Left lobe of liver (tissue), 2 donors: Measurements from ENCODE around the gene INPP5F. TPM values are rescaled to one million over a fixed set of nuclear protein-coding genes. Genes with fewer than 3 reads are reported as not detected.
"Not testable (repeated sequence)": the region's sequence is repeated elsewhere in the genome, so short reads cannot be mapped to it uniquely, and the experiment has no call there.

Experiments
- ATAC-seq: fragments of 200-7000 bp; cut with Tn5 transposase; one replicate; pipeline ENCODE4 v1.9.1; 2020; ENCODE audit warnings: mild to moderate bottlenecking, moderate library complexity
- DNase-seq: peaks from one replicate; pipeline ENCODE4 v3.0.0-alpha.2; 2020; ENCODE audit warnings: low spot score
- total RNA-seq: library from RNA; stranded (reverse); gene quantifications from one replicate; pipeline ENCODE4 v1.2.1, GENCODE V29; 2021
- donor health status: DM: no; HTN: no; CAD: no; lungs with moderate emphysema.
- donor health status: DM: no; HTN: yes; CAD: no.

The INPP5F gene
- total RNA-seq, 1 donor from 2014 or later: 2.6 TPM

DNA sequence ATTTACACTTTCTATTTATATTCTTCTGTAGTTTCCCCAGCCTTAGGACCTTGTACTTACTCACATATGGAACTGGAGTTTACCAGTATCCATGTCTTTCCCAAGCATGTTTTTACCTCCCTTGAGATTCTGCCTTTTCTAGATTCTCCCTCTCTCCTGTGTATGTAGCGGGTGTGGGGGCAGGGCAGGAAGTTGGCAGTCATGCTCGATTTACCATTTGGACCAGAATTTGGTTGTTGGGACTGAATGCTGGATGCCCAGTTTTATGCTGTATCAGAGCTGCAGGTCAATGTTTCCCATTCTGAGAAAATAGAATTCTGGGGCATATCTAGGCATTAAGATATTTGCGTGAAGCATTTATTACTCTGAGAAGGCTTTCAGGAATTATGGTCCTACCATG lies 14.2 kb downstream of the INPP5F start:
- DNase-seq (no peak), ATAC-seq (no peak)

DNA sequence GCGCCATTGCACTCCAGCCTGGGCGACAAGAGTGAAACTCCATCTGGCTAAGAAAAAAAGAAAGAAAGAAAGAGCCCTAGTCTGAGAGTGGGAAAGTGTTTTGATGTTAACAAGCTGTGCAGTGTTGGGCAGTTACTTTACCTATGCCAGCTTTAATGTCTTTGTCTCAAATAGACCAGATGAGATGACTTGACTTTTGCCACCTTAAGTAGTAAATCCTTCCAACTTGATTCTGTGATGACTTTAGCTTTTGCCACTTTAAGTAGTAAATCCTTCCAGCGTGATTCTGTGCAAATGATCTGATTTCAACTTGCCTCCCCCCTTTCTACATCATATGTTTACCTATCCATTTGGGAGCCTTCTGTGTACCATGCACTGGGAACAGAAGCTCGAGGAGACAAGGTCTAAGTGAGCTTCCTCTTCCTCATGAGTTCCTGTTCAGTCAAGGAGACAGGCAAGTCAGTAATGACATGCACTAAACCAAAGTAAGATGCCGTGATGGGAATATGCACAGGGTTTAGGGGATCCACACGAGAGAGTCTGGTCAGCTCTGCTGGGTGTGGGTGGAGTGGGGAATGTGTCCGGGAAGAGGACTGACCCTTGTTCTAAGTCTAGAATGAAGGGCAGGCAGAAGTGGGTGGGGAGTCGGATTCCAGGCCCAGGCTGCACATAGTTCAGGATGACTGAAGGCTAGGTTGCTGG lies 17.2 kb downstream of the INPP5F start:
- DNase-seq: no peak

DNA sequence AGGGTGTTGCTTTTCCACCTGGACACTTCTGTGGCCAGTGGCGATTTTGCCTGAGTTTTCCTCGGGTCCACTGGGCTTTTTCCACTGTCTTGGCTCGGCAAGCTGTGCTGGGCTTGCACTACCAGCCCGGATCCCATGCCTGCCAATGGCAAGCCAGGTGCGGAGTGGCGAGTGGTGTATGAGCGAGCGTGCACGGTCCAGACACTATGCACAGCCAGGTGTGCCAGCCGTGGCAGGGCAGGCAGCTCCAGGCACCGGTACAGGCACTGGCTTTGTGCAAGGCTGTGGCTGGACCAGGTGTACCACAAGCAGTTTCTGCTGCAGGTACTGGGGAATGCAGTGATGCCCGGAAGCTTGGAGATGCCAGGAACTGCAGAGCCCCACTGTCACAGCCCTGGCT lies 22.1 kb downstream of the INPP5F start:
- ATAC-seq (no peak), DNase-seq (no peak)

More for the DNA sequence above, 17.2 kb downstream of the INPP5F start:
- peak; percentile 73 for ATAC-seq

DNA sequence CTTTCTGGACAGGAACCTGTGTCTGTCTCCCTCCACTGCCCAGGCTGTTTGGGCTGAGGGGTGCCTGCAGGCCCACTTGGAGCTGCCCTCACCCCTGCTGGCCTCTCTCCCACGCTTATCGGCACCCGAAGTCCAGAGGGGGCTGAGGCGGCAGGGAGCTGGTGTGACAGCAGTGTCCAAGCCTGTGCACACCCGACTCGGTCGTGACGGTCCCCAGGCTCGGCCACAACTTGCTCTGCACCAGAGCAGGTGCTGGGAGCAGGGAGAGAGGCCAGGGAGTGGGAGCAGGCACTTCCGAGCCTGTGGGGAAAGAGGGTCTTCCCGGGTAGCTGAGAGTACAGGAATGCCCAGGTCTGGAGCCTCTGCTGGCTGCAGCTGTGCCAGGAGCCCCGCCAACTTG lies 23.0 kb downstream of the INPP5F start:
- no peak for DNase-seq
- ATAC-seq: no peak

DNA sequence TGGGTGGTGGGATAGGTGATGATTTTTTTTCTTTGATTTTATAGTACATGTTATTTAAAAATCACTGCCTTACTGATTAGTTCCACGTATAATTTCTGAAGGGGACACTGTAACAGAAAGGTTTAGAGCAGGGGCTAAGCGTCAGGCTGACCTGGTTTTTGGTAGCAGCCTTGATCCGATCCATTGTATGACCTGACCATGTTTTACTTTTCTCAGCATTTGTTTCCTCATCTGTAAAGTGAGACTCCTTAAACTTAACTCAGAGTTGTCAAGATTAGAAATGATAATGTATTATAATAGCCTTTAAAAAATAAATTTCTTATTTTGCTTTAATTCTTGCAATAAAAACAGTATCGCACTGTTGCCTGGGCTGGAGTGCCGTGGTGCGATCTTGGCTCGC lies 23.6 kb downstream of the INPP5F start:
- DNase-seq (no peak), ATAC-seq (no peak)

DNA sequence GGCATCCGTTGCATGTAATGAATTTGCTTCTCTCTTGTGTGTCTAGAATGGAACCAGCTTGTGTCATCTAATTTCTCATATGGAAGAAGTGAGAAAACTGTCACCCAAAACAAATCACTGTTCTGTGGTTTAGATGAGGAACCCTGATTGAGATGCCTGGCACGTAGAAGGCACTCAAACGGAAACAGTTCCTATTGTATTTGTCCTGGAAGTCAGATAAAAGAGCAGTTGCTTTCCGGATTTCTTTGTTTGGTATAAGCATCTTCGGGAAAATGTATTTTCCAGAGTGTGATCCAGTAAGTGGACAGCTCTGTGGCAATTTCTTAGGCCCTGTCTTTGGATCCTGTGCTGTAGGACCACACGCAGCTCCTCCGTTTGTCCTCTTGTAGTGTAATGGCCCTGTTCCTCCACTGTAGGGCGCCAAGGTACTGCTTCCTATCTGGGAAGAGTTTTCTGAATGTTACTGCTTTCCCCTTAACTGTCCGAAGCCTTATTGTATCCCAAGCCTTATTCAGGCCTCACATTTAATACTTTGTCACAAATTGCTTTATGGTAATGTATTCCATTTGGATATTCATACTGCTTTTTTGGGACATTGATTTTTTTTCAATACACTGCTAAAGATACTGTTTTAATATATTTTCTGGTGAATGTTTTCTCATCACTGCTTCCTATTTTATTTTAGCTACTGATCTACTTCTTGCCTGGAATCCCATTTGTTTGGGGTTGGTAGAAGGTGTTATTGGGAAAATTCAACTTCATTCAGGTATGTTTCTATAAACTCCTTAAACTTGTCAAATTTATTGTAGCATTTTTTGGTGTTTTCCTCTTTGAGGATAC lies 24.8 kb downstream of the INPP5F start:
- ATAC-seq: peak; percentile 100
- DNase-seq: peak; percentile 65

DNA sequence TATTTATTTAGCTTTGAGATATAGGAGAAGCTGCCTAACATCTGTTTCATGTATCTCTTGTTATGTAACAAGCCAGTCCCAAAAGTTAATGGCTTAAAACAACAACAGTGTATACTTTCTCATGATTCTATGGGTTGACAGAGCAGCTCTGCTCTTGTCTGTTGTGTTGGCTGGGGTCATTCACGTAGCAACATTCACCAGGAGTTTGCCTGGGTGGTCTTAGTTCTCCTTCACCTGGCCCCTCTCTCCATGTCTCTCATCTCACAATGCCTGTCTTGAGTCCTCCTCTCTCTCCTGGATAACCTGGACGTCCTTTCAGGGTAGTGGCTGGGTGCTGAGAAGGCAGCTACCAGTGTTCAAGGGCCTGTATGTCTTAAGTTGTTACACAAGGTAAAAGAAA lies 27.5 kb downstream of the INPP5F start:
- DNase-seq: no peak
- no peak for ATAC-seq

DNA sequence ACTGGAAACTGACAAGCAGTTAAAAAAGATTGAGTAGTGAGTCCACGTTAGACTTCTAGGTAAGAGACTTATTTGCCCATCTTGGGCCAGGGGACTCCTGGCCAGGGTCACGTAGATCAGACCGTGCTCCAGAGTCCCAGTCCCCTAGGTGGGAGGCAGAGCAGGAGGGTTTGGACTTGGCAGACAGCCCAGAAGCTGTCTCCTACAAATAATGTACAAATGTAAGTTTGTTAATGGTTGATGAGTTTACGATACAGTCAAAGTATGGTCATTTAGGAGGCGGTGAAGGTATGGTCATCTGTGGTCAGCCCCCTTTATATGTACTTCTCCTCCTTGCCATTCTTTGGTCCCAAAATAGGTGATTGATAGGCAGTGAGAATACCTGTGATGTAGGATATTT lies 28.2 kb downstream of the INPP5F start:
- ATAC-seq: no peak
- no peak for DNase-seq

DNA sequence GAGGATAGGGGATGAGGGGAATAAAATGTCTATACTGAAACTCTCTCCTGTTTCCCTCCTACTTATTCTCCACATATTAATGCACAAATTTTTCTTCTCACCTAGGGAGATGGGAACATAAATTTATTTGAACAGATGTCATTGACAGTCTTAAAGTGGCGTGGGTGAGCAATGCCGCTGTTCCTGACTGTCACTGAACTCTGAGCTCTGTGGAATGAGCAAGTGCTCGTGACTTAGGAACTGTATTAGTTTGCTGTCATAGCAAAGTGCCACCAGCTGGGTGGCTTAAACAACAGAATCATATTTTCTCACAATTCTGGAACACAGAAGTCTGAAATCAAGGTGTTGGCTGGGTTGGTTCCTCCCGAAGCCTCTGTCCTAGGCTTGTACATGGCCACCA lies 29.1 kb downstream of the INPP5F start:
- ATAC-seq: no peak

DNA sequence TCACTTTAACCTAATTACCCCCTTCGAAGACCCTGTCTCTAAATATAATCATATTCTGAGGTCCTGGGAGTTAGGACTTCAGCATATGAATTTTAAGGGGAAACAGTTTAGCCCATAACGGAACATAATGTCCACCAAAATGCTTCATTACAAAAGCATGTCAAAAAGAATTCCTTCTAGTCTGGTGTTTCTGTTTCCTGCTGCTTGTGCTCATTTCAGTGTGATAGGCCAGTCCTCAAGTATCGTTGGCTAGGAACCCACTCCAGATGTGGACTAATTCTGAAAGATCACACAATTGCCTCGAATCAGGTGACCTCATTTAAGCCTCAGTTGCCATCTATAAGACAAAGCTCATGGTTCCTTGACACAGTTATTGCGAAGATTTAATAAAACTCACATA lies 29.6 kb downstream of the INPP5F start:
- no peak for ATAC-seq
- DNase-seq: no peak

More for the DNA sequence above, 29.1 kb downstream of the INPP5F start:
- DNase-seq: no peak

DNA sequence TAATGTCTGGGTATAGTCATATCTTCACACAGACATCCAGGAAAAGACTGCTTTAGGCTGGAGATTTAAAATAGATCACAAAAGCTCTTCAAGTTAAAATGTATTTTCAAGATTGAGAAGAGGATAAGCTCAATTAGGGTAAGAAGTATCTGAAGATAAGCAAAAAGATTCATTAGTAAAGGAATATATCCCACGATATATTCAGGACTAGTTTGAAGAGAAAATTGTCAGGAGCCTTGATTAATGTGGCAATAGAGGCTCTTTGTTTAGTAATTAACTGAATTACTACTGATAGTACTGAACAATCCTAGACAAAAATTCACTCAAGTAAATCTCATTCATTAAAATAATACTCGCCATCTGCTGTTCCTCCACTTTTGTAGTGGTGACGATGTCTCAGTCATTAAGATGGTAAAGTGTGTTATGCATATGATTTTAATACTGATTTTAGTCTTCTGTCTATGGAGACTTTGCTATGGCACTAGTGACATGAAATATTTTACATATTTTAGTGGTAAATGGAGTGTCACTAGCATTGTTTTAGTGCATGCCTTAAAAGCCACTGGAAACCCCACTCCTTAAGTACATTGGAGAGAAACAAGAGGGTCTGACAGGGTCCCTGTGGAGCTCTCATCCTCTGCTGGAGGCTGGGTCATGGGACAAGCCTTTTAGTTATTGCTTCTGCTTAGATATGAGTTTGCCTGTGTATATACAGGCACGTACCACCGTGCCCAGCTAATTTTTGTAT lies 32.8 kb downstream of the INPP5F start:
- ATAC-seq: no peak
- DNase-seq: no peak

DNA sequence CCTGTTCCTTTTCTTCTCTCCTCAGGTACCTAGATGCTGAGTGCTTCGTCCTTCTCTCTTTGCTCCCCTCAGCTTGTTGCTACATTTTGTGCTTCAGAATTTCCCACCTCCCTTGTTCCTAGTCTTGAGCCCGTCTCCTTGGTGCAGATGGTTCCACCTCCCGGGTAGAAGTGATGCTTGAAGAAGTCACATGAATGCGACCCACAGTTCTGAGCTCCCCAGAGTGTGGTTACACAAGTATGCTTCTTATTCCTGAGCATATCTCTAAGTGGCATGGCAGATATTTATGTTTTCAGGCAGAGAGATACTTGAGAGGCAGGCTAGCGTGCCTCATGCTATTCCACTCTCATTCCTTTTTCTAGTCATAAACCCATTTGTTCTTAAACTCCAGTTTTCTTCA lies 34.0 kb downstream of the INPP5F start:
- no peak for ATAC-seq

DNA sequence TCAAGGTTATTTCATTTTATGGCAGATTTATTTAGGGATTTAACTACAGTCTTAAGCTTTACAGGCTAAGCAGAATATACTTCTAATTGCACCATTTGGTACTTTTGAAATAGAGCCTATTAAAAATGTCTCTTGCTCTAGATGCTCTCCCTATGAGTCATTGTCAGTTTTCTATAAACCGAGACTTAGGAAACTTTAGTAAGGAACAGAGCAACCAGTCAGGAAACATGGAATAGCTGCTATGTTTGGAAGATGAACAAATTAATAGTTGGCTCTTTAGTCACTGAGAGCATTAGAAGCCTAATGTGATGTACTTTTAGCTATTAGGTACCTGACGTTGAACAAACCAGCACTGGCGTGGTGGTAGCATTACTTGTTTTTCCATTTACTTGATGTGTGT lies 35.3 kb downstream of the INPP5F start:
- DNase-seq (no peak), ATAC-seq (no peak)

More for the DNA sequence above, 34.0 kb downstream of the INPP5F start:
- no peak for DNase-seq

DNA sequence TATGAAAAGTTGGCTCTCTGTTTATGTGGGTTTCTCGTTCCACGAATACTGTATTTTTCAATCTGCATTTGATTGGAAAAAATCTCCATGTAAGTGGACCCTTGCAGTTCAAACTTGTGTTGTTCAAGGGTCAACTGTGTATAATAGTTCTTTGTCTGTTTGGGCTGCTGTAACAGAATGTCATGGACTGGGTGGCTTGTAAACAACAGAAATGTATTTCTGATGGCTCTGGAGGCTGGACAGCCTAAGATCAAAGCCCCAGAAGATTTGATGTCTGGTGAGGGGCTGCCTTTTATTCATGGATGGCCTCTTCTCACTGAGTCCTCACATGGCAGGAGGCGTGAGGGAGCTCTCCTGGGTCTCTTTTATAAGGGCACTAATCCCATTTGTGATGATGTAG lies 36.2 kb downstream of the INPP5F start:
- DNase-seq: no peak
- no peak for ATAC-seq

DNA sequence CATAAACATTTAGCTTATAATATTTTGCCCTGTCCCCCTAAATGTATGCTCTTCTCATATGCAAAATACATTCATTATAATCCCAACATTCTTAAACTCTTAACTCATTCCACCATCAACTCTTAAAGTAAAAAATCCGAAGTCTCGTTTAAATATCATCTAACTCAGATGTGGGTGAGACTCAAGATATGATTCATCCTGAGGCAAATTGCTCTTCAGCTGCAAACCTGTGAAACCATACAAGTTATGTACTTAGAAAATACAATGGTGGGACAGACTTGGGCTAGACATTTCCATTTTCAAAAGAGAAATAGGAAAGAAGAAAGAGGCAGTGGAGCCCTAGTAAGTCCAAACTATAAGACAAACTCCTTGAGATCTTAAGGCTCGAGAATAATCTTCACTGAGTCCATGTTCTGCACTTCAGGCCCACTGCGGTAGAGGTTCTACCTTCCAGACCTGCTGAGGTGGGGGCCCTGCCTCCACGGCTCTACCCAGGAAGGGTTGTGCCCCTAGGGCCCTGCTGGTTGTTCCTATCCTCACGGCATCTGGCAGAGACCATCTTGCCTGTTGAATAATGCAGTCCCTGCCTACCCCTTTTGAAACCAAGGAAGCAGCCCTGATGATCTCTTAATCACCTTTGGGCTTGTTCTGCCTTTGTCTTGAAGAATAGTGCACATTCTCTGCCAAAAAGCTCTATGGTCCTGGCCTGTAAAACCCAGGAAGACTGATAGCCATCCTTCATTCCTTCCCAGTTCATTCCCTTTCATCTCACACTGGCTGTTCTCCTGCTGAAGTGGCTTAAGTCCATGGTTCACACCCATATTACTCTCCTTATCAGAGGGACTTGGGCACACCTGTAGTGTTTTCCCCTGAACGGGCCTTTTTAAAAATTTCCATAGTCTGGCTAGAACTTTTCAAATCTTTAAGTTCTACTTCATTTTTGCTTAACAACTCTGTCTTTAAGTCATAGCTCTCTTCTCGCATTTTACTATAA lies 37.3 kb downstream of the INPP5F start:
- no peak for DNase-seq
- no peak for ATAC-seq

DNA sequence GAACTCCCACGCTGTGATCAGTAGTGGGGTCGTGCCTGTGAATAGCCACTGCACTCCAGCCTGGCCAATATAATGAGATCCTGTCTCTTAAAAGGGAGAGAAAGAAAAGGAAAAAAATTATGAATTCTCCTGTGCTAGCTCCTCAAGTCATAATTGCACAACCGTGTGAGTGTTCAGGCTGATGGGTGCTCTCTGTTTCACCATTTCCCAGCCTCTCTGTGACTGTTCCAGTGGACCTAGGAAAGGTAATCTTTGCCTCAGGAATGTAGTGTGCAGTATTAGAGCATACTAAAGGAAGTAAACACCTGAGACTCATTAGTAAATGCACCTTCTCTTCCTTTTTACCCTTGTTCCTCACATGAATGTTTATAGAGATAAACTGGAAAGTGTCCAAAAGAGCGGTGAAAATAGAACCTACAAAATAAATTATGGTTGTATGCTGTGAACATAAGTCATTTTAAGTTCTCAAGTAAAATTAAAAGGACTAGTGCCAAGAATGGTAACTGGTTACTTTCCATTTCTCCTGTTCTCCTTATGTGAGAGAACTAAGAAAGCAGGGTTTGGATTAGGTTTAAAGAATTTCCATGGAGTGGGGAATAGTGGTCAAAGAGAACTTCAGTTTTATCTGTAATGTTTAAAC lies 42.7 kb downstream of the INPP5F start:
- ATAC-seq: no peak
- DNase-seq: no peak

DNA sequence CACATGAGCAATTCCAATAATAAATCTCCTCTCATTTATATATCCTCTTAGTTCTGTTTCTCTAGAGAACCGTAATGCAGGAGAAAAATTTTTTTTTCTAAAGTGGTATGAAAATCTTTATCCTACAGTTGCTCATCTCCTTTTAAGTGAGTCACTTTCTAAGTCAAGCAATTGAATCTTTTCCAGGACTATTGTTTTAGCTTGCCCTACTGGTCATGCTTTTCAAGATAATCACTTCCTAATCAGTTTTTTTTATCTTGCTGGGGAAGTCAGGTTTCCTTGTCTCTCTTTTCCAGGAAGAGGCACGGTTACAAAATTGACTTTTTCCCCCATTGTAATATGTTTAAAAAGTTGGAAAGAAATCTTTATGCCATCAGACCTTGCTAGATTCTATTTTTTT lies 44.0 kb downstream of the INPP5F start:
- DNase-seq (no peak), ATAC-seq (no peak)

DNA sequence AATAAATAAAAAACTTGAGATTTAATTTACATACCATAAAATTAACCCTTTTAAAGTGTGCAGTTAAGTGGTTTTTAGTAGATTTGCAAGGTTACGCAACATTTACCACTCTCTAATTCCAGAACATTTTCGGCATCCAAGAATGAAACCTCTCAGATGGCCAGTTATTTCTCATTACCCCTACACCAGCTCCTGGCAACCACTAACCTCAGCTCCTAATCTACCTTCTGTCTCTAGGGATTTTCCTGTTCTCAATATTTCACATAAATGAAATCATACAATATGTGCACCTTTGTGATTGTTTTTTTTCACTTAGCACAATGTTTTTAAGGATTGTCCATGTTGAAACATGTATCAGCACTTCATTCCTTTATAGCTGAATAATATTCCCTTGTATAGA lies 45.1 kb downstream of the INPP5F start:
- DNase-seq (no peak), ATAC-seq (no peak)

DNA sequence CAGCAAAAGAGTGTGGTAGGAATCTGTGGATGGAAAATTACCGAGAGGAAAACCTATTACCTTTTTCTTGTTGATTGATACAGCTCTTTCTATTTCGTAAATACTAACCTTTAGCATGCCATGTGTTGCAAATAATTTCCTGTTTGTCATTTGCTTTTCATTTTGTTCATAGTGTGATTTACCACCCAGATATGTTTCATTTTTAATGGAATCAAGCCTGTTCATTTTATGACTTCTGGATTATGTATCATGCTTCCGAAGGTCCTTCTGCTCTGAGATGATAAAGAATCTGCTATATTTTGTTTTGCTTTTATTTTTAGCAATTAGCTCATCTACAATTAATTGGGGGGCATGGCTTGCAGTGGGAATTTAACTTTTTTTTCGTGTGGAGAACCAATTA lies 46.5 kb downstream of the INPP5F start:
- ATAC-seq: no peak
- DNase-seq: no peak

DNA sequence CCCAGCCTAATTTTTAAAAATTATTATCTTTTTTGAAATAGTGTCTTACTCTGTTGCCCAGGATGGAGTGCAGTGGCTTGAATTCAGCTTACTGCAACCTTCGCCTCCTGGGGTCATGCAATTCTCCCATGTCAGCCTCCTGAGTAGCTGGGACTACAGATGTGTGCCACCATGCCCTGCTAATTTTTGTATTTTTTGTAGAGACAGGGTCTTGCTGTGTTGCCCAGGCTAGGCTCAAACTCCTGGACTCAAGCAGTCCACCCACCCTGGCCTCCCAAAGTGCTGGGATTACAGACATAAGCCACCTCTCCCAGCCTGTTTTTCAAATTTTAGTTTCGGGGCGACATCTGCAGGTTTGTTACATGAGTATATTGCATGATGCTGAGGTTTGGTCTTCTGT lies 47.2 kb downstream of the INPP5F start:
- DNase-seq: not testable (repeated sequence)

More for the DNA sequence above, 47.2 kb downstream of the INPP5F start:
- ATAC-seq: not testable (repeated sequence)
